Astrocyte of the cerebellum (primary cell): Measurements from ENCODE around the gene TNNT2.

ENCODE experiments used
- DNase-seq: peaks from one replicate; pipeline ENCODE4 v3.0.0-alpha.2; 2011; ENCODE audit warnings: low read depth
- H3K4me3 ChIP-seq: 2 replicates; pipeline ENCODE4 v1.5.1; 2011; ENCODE audit warnings: mild to moderate bottlenecking, low read depth, low read length, moderate library complexity
- CTCF ChIP-seq: IDR thresholded peaks from 2 replicates; pipeline ENCODE4 v1.5.1; 2012; ENCODE audit warnings: low read length, low read depth, moderate library complexity, mild to moderate bottlenecking; ENCODE audit errors: missing control alignments
- in situ Hi-C: cut with HindIII; loops from 2 replicates; pipeline ENCODE4 v1.10.0; 2017; ENCODE audit warnings: low sequenced_read_pairs

The TNNT2 gene

GRCh38 chr1:201331166-201331565 is 46.3 kb downstream of the TNNT2 start:
- in situ Hi-C loops, result no loop called here
- DNase-seq, result no peak
- no peak overlapping the region for H3K4me3 ChIP-seq
- no peak for TF ChIP-seq CTCF

GRCh38 chr1:201330541-201330940 is 46.9 kb downstream of the TNNT2 start:
- H3K4me3 ChIP-seq, result no peak overlapping the region
- TF ChIP-seq CTCF, result no peak
- in situ Hi-C loops, result no loop called here
- no peak for DNase-seq

- TF ChIP-seq CTCF, result no peak
- in situ Hi-C loops, result no loop called here
- H3K4me3 ChIP-seq, result no peak overlapping the region
- no peak for DNase-seq
Observed at GRCh38 chr1:201329801-201330200, 47.7 kb downstream of the TNNT2 start.

- DNase-seq, result no peak
- in situ Hi-C loops, result no loop called here
- no peak for TF ChIP-seq CTCF
- H3K4me3 ChIP-seq, result no peak overlapping the region
Observed at GRCh38 chr1:201329286-201329685, 48.2 kb downstream of the TNNT2 start.

GRCh38 chr1:201328576-201328975 is 48.9 kb downstream of the TNNT2 start:
- no peak for TF ChIP-seq CTCF
- DNase-seq, result no peak
- in situ Hi-C loops, result no loop called here
- no peak overlapping the region for H3K4me3 ChIP-seq

- H3K4me3 ChIP-seq, result no peak overlapping the region
- no peak for TF ChIP-seq CTCF
- in situ Hi-C loops, result no loop called here
- DNase-seq, result no peak
Observed at GRCh38 chr1:201327687-201328240, 49.7 kb downstream of the TNNT2 start.

- TF ChIP-seq CTCF, result no peak
- H3K4me3 ChIP-seq, result no peak overlapping the region
- in situ Hi-C loops, result no loop called here
- no peak for DNase-seq
Observed at GRCh38 chr1:201326710-201327109, 50.8 kb downstream of the TNNT2 start.
